ENCODE data around the gene FOXD2.
"Not testable (repeated sequence)": the region's sequence is repeated elsewhere in the genome, so short reads cannot be mapped to it uniquely, and the experiment has no call there.

The FOXD2 gene

DNA sequence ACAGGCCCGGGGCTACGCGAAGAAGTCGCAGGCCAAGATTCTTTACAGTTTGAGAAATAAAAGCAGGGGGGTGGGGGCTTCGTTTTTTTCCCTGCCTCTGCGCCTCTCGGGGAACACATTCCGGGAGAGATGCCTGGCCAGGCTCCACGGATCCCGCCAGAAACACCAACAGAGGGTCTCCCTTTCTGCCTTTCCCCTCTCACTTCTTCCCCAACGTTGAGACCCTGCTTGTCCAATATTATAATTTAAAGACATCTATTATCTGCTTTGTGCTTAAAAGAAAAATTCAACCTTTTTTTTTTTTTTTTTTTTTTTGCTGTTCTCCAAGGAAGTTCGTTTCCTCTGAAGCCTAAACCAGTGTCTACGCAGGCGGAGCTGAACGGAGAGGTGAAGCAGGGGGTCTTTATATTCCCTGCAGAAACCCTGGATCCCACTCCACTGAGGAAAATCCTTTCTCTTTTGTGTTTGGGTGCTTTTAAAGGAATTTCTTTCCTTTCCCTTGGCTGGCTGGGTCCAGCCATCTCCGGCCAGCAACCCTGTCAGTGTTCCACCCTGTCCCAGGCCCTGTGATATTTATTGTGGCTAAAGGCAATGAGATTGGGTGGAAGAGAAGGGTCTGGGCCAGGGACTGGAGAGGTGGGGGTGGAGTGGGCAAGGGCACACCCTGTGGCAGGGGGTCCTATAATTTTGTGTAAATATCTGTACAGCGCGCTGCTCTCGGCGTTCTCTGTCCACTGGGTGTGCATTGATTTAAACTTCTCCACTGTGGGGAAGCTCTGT is 2.2 kb downstream of the FOXD2 start:
- no peak for DNase-seq (ENCODE audit: low spot score)

DNA sequence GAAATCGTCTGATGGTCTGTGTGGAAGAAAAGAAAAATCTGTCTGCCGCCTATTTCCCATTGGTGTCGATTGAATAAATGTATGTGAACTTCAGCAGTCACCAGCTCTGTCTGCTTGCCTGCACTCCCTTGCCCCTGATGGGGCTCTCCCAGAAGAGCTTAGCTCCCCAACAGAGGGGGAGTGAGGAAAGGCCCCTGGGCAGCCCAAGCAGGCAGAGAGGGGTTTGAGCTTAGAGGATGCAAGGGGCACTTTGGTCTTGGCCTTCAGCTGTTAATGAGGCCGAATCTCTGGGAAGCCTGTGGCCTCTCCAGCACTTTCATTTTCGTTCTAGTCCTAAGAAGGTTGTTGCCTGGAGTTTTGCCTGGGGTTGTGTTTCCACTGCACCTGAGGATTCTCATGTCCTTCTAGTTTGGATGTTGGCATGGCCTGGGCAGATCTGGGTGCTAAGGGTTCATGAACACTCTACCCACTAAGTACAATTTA is 2.8 kb downstream of the FOXD2 start:
- DNase-seq (ENCODE audit: low spot score), result no peak

GRCh38 chr1:47441450-47442106 is 3.7 kb downstream of the FOXD2 start:
- no peak for DNase-seq (ENCODE audit: low spot score)

DNA sequence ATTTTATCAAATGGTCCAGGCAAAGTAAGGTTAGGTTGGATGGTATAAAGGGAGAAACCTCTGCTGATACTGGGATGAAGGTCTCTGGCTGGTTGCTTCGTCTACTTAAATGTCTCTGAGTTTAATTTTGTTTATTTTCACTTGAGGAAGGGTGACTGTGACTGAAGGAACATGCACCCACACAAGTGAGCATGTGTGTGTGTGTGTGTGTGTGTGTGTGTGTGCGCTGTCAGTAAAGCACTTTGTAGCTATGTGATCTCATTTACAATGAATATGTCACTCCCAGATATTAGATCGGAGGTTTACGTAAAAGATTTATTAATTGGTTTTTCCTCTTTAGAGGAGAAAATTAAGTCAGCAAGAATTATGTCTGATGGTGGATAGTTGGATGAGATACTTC is 4.4 kb downstream of the FOXD2 start:
- no peak for DNase-seq (ENCODE audit: low spot score)

- no peak for DNase-seq (ENCODE audit: low spot score)
Measured at GRCh38 chr1:47442842-47443529, 5.1 kb downstream of the FOXD2 start.

GRCh38 chr1:47443530-47444296 is 5.9 kb downstream of the FOXD2 start:
- DNase-seq (ENCODE audit: low spot score), result no peak

DNA sequence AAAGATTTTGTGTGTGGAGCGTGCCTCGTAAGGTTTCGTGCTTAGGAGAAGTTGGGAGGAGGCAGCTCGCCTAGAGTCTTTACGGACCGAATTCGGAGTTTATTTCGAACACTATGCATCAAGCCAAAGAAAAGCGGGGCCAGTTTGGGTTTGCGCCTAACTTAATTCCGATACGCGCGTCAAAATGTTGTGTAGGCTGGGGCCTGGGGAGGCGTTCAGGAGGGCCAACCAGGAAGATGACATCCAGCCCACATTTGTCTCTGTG is 6.4 kb downstream of the FOXD2 start:
- no peak for DNase-seq (ENCODE audit: low spot score)

GRCh38 chr1:47444562-47445465 is 7.0 kb downstream of the FOXD2 start:
- DNase-seq (ENCODE audit: low spot score), result peak; percentile 23

DNA sequence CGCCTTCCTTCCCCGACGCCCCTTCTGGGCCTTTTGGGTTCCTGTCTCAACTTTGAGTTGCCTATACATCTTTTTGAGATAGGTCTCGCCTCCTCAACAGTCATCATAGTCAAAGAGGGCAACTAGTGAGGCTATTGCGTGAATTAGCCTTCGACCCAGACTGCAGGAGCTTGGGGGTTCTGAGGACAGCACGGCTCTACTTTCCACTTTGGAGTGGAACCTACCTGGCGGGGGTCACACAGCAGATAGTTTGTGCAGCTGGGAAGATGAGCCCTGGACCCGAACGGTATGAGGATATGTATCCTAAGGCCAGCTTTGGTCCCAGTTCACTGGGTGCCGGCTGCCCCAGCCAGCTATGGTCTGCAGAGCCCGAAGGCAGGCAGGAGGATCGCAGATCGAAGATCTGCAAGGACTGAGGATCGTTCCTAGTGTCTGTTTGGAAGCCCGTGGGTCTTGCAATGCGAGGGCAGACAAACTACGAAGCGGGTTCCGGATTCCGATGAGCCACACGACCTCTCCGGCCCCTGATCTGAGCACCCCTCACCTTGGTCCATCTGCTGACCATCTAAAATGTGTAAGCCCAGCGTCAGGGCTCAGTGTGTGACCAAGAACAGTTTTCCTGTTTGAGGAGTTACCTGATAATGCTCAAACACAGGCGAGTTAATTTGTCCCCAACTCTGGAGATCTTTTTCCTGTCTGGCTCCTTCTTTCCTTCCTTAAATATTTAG is 8.1 kb downstream of the FOXD2 start:
- DNase-seq (ENCODE audit: low spot score), result no peak

DNA sequence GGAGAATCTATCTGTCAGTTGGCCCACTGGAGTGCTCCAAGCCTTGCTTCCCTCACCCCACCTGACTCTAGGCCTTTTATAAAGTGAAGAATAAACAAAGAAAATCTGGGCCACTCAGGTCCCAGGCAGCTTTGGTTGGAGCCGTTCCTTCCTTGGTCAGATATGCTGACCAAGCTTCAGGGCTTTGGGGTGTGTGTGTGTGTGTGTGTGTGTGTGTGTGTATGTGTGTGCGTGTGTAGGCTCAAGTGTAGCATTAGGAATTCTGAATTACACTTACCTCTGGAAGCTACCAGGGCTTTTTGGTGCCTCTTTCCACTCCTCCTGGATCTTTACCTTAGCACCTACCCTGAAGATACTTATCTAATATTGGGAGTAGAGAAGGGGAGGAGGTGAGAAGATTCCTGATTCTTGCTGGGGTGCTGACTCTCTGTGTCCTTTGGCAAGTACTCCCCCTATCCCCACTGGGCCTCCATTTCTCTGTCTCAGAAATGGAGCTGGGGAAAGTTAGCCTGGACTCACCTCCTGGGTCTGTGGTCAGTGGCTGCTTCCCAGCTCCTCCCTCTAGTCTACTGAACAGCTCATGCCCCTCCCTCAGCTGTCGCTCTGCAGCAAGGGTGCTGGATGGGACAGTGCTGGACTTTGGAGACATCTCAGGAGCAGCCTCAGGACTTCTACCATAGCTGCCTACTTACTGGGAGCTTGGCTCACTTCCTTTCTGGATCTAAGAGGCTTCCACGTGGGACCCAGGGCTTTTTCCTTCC is 10.8 kb downstream of the FOXD2 start:
- DNase-seq (ENCODE audit: low spot score), result no peak

DNA sequence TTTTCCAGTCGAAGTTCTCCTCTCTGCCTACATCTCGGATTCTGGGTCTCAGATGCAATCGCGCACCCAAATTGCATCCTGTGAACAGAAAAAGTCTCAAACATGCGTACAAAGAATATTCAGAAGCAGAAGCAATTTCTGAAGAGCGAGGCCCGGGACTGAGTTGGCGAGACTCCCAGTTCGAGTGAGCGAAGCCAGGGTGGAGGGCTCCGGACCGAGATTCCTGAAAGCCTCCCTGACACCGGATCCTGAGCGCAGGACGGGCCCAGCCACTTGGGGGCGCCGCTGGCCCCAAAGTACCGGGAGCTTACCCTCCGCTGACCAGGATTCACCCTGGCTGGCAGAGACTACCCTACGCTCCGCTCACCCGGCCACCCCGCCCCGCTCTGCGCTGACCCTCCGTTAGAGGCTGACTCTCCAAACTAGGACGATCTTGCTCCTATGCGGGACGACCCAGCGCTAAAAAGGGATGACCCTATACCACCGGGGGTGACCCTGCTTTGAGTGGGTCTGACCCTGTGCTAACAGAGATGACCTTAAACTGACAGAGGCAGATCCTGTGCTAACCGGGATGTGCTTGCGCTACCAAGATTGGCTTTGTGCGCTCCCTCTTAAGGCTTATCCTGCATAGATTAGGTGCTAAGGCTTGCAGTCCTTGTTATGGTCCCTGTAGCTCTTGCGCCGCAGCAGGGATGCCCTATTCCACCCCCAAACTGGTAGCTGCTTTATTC is 12.1 kb downstream of the FOXD2 start:
- DNase-seq (ENCODE audit: low spot score), result no peak

DNA sequence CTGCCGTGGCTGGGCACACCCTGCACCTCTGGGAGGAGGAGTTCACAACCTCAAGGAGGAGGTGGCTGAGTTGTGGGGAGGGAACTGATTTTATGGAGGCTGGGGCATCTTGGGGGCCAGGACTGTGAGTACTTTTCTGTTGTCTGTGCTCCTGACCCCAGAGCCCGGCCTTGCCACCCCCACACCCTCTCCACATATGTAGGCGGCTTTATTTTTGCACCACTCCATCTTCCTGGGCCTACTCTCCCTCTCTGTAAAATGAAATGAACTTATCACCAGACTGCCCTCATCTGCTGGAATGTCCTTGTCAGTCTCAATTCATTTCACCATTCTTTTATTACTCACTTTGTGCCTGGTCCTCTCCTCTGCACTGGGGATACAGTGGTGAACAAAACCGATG is 12.8 kb downstream of the FOXD2 start:
- no peak for DNase-seq (ENCODE audit: low spot score)

DNA sequence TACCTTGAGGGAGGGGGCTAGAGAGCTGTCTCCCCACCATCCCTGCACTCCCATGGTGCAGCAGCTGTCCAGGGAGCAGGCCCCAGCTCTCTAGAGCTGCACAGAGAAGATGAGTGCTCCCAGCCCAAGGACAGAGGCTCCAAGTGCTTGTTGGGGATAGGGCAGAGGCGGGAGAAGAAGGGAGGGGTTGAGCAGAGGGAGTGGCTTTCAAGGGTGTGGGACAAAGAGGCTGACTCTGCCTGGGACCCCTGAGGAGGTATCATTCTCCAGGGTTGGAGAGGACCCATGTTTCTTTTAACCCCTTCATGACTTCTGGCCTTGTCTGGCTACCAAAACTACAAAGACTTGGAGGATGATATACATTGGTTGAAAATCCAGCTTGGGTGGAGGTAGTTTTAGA is 14.6 kb downstream of the FOXD2 start:
- no peak for DNase-seq (ENCODE audit: low spot score)

GRCh38 chr1:47453910-47454309 is 16.1 kb downstream of the FOXD2 start:
- not testable (repeated sequence) for DNase-seq (ENCODE audit: low spot score)

GRCh38 chr1:47456250-47456649 is 18.4 kb downstream of the FOXD2 start:
- no peak for DNase-seq (ENCODE audit: low spot score)

GRCh38 chr1:47457547-47457946 is 19.7 kb downstream of the FOXD2 start:
- DNase-seq (ENCODE audit: low spot score), result not testable (repeated sequence)

GRCh38 chr1:47459253-47459788 is 21.5 kb downstream of the FOXD2 start:
- no peak for DNase-seq (ENCODE audit: low spot score)

DNA sequence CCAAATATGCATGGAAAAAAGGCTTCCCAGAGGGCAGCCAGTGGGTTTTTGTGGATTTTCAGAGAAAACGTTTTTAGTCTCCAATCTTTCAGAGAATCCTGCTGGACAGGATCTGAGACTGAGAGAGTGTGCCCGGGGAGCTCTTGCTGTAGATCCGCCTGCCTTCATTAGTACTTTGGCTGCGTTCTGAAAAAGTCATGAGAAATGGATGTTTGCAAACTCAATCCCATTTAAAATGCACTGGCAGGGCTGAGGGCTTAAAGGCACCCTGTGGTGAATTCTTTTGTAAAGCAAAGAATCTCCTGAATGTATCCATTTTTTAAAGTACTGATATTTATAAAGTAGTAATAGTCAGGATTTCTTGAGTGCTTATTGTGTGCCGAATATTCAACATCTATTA is 22.2 kb downstream of the FOXD2 start:
- no peak for DNase-seq (ENCODE audit: low spot score)

DNA sequence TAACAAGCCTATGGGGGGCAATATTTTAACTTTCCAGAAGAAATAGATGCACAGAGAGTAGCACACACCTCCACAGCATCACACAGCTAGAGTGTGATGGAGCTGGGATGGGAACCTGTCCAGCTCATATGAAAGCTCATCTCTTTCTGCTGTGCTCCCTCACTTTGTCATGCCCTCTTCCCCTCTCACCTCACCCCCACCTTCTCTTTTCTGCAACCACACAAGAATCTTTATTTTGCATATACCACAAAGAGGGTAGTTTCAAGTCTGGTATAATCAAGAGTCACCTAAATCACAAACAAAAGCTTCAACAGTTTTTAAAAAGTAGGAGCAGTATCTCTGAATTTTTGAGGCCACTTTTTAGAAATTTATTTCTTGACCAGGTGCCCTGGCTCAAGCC is 22.6 kb downstream of the FOXD2 start:
- no peak for DNase-seq (ENCODE audit: low spot score)
